HepG2 (cell line): Measurements from ENCODE around the gene NEIL1. TPM values are rescaled to one million over a fixed set of nuclear protein-coding genes. Genes with fewer than 3 reads are reported as not detected.

Source experiments
- AGO1 ChIP-seq: fragments of 200-400 bp; formaldehyde crosslinking; IDR thresholded peaks from 2 replicates; pipeline ENCODE4 v1.6.1; 2017; ENCODE audit warnings: mild to moderate bottlenecking, low read depth, low read length, moderate library complexity; ENCODE audit not compliant: poor library complexity, severe bottlenecking
- ELF1 ChIP-seq: sonication (generic); formaldehyde crosslinking; IDR thresholded peaks from 2 replicates; pipeline ENCODE4 v1.4.0; 2020; ENCODE audit warnings: missing genetic modification reagents
- GFI1 ChIP-seq: sonication (generic); formaldehyde crosslinking; IDR thresholded peaks from 2 replicates; pipeline ENCODE4 v1.5.0; 2020; ENCODE audit warnings: missing genetic modification reagents, mild to moderate bottlenecking, borderline replicate concordance
- NFAT5 ChIP-seq: sonication (generic); formaldehyde crosslinking; IDR thresholded peaks from 2 replicates; pipeline ENCODE4 v1.4.0; 2020; ENCODE audit warnings: missing genetic modification reagents
- NFYB ChIP-seq: sonication (generic); formaldehyde crosslinking; IDR thresholded peaks from 2 replicates; pipeline ENCODE4 v1.4.0; 2020; ENCODE audit warnings: missing genetic modification reagents
- NR3C1 ChIP-seq: sonication (generic); formaldehyde crosslinking; IDR thresholded peaks from 2 replicates; pipeline ENCODE4 v1.4.0; 2020; ENCODE audit warnings: missing genetic modification reagents
- ZBTB20 ChIP-seq: sonication (generic); formaldehyde crosslinking; IDR thresholded peaks from 2 replicates; pipeline ENCODE4 v1.8.1; 2023; ENCODE audit warnings: missing genetic modification reagents, low read depth, mild to moderate bottlenecking, borderline replicate concordance
- ZFP36L2 ChIP-seq: sonication (generic); formaldehyde crosslinking; IDR thresholded peaks from 2 replicates; pipeline ENCODE4 v1.4.0; 2020; ENCODE audit warnings: missing genetic modification reagents
- ZNF142 ChIP-seq: sonication (generic); formaldehyde crosslinking; IDR thresholded peaks from 2 replicates; pipeline ENCODE4 v1.4.0; 2020; ENCODE audit warnings: missing genetic modification reagents
- ZNF430 ChIP-seq: sonication (generic); formaldehyde crosslinking; IDR thresholded peaks from 2 replicates; pipeline ENCODE4 v1.9.0; 2021; ENCODE audit warnings: mild to moderate bottlenecking, missing genetic modification reagents
- ZNF558 ChIP-seq: sonication (generic); formaldehyde crosslinking; IDR thresholded peaks from 2 replicates; pipeline ENCODE4 v1.9.0; 2022; ENCODE audit warnings: mild to moderate bottlenecking, missing genetic modification reagents, borderline replicate concordance
- ZNF597 ChIP-seq: sonication (generic); formaldehyde crosslinking; IDR thresholded peaks from 2 replicates; pipeline ENCODE4 v1.5.0; 2020; ENCODE audit warnings: missing genetic modification reagents
- ZNF704 ChIP-seq: sonication (generic); formaldehyde crosslinking; IDR thresholded peaks from 2 replicates; pipeline ENCODE4 v1.8.1; 2023; ENCODE audit warnings: mild to moderate bottlenecking, inconsistent platforms, moderate library complexity, missing genetic modification reagents, borderline replicate concordance
- ZNF816 ChIP-seq: sonication (generic); formaldehyde crosslinking; IDR thresholded peaks from 2 replicates; pipeline ENCODE4 v1.8.0; 2022; ENCODE audit warnings: missing genetic modification reagents, mild to moderate bottlenecking, borderline replicate concordance
- polyA plus RNA-seq, 8 experiments: library from polyadenylated mRNA; depleted of rRNA in 3 of 8; stranded (reverse) in 7 of 8; unstranded in 1 of 8; fragments of >200 nt; fragmentation: Illumina TruSeq in 4 of 8; extraction: Trizol in 4 of 8; gene quantifications; 2 replicates each; pipeline versions ENCODE4 v1.2.1 to v1.2.3, GENCODE V29; 2011 to 2016; ENCODE audit warnings: low read depth in 4 of 8, missing spikeins in 1 of 8, mixed read lengths in 1 of 8; ENCODE audit not compliant: insufficient read depth in 1 of 8
- total RNA-seq, 5 experiments: library from RNA; depleted of rRNA; stranded (reverse); fragments of >200 nt; fragmentation: Illumina TruSeq; extraction: Trizol; gene quantifications; 2 replicates each; pipeline ENCODE4 v1.2.3, GENCODE V29; 2016; ENCODE audit warnings: low read depth in 1 of 5

NEIL1 gene
- total and polyA plus RNA-seq, 2 of the 13 experiments (the other 11 are each of a cell fraction or from before 2014, with no cell fraction given), result 10.4 to 15.5 TPM

GRCh38 chr15:75347222-75348033 is 589 bp downstream of the NEIL1 start (continued):
- no peak for TF ChIP-seq NFAT5
- TF ChIP-seq NR3C1, result no peak
- TF ChIP-seq NFYB (CRISPR knock-in tag), result 0 out of 2 replicates have a peak, but pooled peaks have one; percentile 12
- no peak for TF ChIP-seq ZFP36L2 (CRISPR knock-in tag)
- TF ChIP-seq GFI1, result no peak
- TF ChIP-seq ZNF816, result no peak
- 0 out of 2 replicates have a peak, but pooled peaks have one; percentile 24 for TF ChIP-seq ZNF597 (CRISPR knock-in tag)
- TF ChIP-seq ZNF558 (CRISPR knock-in tag), result 0 out of 2 replicates have a peak, but pooled peaks have one; percentile 46
- TF ChIP-seq ELF1 (CRISPR knock-in tag), result peak; percentile 39; the same call in 1 of the 2 replicates
- 0 out of 2 replicates have a peak, but pooled peaks have one; percentile 18 for TF ChIP-seq ZBTB20 (CRISPR knock-in tag)
- TF ChIP-seq AGO1, result peak; percentile 68
- TF ChIP-seq ZNF430 (CRISPR knock-in tag), result peak; percentile 60
- TF ChIP-seq ZNF704 (CRISPR knock-in tag), result no peak
- no peak; the same call in 1 of the 2 replicates for TF ChIP-seq ZNF142 (CRISPR knock-in tag)
